Measurements from ENCODE around the gene CLSTN2.

Gene CLSTN2

GRCh38 chr3:139941580-139941979 is 6.6 kb downstream of the CLSTN2 start:
- Histone ChIP-seq H3K27ac (no peak overlapping the region), H3K4me3 (no peak overlapping the region)
- DNase-seq (ENCODE audit: low spot score): no peak
- no peak for TF ChIP-seq CTCF (IDR thresholded peaks at IDR 0.05)

- H3K4me3 ChIP-seq: no peak overlapping the region
- no peak overlapping the region for H3K27ac ChIP-seq
- no peak for TF ChIP-seq CTCF (IDR thresholded peaks at IDR 0.05)
- DNase-seq (ENCODE audit: low spot score): no peak
Observed at GRCh38 chr3:139944256-139944910, 9.4 kb downstream of the CLSTN2 start.

- no peak overlapping the region for H3K4me3 ChIP-seq
- no peak for DNase-seq (ENCODE audit: low spot score)
- TF ChIP-seq CTCF (IDR thresholded peaks at IDR 0.05): no peak
- H3K27ac ChIP-seq: no peak overlapping the region
Observed at GRCh38 chr3:139945386-139945785, 10.4 kb downstream of the CLSTN2 start.

GRCh38 chr3:139945942-139946341 is 11.0 kb downstream of the CLSTN2 start:
- DNase-seq (ENCODE audit: low spot score): no peak
- TF ChIP-seq CTCF (IDR thresholded peaks at IDR 0.05): no peak
- H3K4me3 ChIP-seq: no peak overlapping the region
- no peak overlapping the region for H3K27ac ChIP-seq

GRCh38 chr3:139948467-139948866 is 13.5 kb downstream of the CLSTN2 start:
- Histone ChIP-seq H3K4me3 (no peak overlapping the region), H3K27ac (no peak overlapping the region)
- DNase-seq (ENCODE audit: low spot score): no peak
- TF ChIP-seq CTCF (IDR thresholded peaks at IDR 0.05): no peak

- TF ChIP-seq CTCF (IDR thresholded peaks at IDR 0.05): no peak
- H3K4me3 ChIP-seq: no peak overlapping the region
- DNase-seq (ENCODE audit: low spot score): no peak
Observed at GRCh38 chr3:139948898-139949297, 13.9 kb downstream of the CLSTN2 start.

GRCh38 chr3:139953131-139953910 is 18.3 kb downstream of the CLSTN2 start:
- Histone ChIP-seq H3K27ac (no peak overlapping the region), H3K4me3 (no peak overlapping the region)
- no peak for DNase-seq (ENCODE audit: low spot score)
- TF ChIP-seq CTCF (IDR thresholded peaks at IDR 0.05): no peak

More at GRCh38 chr3:139948898-139949297, 13.9 kb downstream of the CLSTN2 start:
- H3K27ac ChIP-seq: no peak overlapping the region

All from coronary artery (tissue), 2 donors.